ENCODE measurements around the gene HSPA2.

Gene HSPA2

DNA sequence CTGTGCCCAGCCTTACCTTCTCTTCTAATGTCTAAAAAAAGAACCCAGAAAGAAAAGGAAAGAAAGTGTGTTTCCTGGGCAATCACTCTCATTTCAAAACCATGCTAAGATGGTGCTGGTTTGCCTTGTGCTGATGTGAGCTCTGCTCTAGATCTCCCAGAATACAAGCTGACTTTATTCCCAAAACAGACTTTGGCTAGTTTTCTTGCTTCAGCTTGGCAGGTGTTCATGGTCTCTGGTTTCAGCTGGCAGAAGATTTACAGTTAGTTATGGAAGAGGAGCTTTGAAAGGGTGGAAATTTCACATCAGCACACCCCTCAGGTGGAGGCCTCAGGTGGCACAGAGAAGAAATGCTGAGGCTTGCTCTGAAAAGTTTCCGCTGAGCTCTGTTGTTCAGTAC lies 43.6 kb downstream of the HSPA2 start:
- no peak for DNase-seq (ENCODE audit: extremely low read depth, low read depth)

DNA sequence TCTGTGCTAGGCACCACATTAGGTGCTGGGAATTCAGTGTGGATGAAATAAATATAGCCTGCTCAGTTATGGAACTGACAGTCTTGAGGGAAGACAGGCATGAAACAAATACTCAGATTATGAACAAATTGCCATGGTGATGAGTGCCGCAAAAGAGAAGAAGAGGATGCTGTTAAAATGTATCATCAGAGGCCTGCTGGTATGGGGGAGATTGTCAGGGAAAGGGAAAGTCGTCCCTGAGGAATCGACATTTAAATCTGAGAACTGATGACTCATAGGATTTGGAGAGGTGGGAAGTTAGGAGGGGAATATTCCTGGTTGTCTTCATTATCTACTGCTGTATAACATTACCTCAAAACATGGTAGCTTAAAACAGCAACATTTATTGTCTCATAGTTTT lies 51.3 kb downstream of the HSPA2 start:
- no peak for DNase-seq (ENCODE audit: extremely low read depth, low read depth)
- TF ChIP-seq, protein P1, sequence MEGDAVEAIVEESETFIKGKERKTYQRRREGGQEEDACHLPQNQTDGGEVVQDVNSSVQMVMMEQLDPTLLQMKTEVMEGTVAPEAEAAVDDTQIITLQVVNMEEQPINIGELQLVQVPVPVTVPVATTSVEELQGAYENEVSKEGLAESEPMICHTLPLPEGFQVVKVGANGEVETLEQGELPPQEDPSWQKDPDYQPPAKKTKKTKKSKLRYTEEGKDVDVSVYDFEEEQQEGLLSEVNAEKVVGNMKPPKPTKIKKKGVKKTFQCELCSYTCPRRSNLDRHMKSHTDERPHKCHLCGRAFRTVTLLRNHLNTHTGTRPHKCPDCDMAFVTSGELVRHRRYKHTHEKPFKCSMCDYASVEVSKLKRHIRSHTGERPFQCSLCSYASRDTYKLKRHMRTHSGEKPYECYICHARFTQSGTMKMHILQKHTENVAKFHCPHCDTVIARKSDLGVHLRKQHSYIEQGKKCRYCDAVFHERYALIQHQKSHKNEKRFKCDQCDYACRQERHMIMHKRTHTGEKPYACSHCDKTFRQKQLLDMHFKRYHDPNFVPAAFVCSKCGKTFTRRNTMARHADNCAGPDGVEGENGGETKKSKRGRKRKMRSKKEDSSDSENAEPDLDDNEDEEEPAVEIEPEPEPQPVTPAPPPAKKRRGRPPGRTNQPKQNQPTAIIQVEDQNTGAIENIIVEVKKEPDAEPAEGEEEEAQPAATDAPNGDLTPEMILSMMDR (IDR thresholded peaks at IDR 0.05; ENCODE audit: low read depth, low read length): no peak

More for the DNA sequence above, 43.6 kb downstream of the HSPA2 start:
- TF ChIP-seq, protein P1 (IDR thresholded peaks at IDR 0.05; ENCODE audit: low read depth, low read length): no peak
